ENCODE data around the gene FNDC3B.

FNDC3B gene

DNA sequence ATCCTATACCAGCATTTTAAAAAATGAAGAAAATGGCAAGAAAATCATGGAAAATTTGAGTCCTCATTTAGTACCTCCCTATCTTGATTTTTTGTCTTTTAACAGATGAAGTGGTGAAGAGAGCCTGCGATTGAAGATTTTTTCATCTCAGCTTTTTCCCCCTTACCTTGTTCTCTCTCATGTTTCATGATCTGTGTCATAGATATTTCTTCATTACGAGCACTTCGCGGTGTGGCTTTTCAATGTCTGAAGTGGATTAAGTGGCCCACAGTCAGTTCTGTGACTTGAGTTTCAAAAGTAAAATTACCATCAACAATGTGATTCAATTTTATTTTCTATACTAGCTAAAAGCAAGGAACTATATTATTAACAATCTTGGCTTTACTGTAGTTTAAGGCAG lies 147.2 kb downstream of the FNDC3B start:
- Mint-ChIP-seq H3K4me1 (ENCODE audit: low read depth in 2 of 2) (peaks cover 13 to 14% of the 10 kb centered on the region in 2 donors), H3K27ac (no peak overlapping the region), H3K9me3 (no peaks in the 10 kb centered on the region), H3K36me3 (ENCODE audit: insufficient read depth) (peaks cover 2% of the 10 kb centered on the region), H3K27me3 (no peaks in the 10 kb centered on the region), H3K4me3 (no peak overlapping the region)
- DNase-seq = no peak
- no peak for ATAC-seq (replicated peaks)

DNA sequence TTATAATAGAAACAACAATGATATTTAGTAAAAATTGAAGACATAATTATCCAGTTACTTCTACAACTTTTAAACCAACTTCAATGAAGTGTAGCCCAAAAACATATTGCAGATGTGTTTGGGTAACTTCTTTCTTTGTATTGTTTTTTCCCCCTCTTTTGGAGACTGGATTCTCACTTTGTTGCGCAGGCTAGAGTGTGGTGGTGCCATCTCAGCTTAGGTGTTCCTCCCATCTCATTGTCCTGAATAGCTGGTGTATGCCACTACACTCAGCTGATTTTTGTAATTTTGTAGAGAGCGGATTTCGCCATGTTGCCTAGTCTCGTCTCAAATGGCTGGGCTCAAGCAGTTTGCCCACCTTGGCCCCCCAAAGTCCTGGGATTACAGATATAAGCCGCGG lies 148.1 kb downstream of the FNDC3B start:
- Mint-ChIP-seq H3K36me3 (ENCODE audit: insufficient read depth) (peaks cover 2% of the 10 kb centered on the region), H3K9me3 (no peaks in the 10 kb centered on the region), H3K27me3 (no peaks in the 10 kb centered on the region), H3K4me1 (ENCODE audit: low read depth in 2 of 2) (peaks cover 7 to 8% of the 10 kb centered on the region in 2 donors), H3K4me3 (no peak overlapping the region), H3K27ac (no peak overlapping the region)
- no peak for ATAC-seq (replicated peaks)
- no peak for DNase-seq

DNA sequence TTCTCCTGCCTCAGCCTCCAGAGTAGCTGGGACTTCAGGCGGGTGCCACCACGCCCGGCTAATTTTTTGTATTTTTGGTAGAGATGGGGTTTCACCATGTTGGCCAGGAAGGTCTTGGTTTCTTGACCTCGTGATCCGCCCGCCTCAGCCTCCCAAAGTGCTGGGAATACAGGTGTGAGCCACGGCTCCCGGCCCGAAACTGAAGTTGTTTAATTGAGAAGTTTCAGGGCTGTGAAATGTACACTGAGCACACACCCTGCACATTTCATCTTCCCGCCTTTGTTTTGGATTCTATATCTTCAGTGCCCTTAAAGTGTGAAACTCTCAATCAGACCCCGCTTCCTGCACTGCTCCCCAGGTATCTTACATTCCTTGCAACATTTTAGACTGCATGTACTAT lies 149.1 kb downstream of the FNDC3B start:
- no peak overlapping the region for H3K4me3 Mint-ChIP-seq
- peaks cover 5% of the 10 kb centered on the region in 2 donors for H3K4me1 Mint-ChIP-seq (ENCODE audit: low read depth in 2 of 2)
- DNase-seq (no peak), ATAC-seq (replicated peaks) (no peak)
- no peaks in the 10 kb centered on the region for H3K27me3 Mint-ChIP-seq
- H3K9me3 Mint-ChIP-seq = no peaks in the 10 kb centered on the region
- H3K36me3 Mint-ChIP-seq (ENCODE audit: insufficient read depth) = peaks cover 2% of the 10 kb centered on the region
- no peak overlapping the region for H3K27ac Mint-ChIP-seq

DNA sequence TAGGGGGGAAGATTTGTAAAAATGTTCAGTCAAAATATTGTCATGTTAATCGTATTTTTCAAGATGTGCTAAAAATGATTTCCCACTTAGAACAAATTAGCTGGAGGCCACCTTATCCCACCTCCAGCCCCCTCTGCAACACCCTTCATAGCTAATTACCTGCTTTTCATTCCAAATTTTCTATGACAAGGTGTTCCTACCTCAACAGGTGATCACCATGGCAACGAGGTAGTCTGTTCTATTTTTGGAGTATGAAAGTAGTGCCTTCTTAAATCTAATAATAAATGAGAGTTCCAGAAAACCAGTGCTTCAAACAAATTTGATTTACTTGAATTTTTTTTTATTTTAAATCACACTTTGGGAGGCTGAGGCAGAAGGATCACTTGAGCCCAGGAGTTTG lies 149.8 kb downstream of the FNDC3B start:
- Mint-ChIP-seq H3K4me1 (ENCODE audit: low read depth in 2 of 2) (peaks cover 5% of the 10 kb centered on the region in 2 donors), H3K27ac (no peak overlapping the region), H3K4me3 (no peak overlapping the region), H3K27me3 (no peaks in the 10 kb centered on the region), H3K9me3 (no peaks in the 10 kb centered on the region), H3K36me3 (ENCODE audit: insufficient read depth) (peaks cover 2% of the 10 kb centered on the region)
- DNase-seq = no peak
- no peak for ATAC-seq (replicated peaks)

DNA sequence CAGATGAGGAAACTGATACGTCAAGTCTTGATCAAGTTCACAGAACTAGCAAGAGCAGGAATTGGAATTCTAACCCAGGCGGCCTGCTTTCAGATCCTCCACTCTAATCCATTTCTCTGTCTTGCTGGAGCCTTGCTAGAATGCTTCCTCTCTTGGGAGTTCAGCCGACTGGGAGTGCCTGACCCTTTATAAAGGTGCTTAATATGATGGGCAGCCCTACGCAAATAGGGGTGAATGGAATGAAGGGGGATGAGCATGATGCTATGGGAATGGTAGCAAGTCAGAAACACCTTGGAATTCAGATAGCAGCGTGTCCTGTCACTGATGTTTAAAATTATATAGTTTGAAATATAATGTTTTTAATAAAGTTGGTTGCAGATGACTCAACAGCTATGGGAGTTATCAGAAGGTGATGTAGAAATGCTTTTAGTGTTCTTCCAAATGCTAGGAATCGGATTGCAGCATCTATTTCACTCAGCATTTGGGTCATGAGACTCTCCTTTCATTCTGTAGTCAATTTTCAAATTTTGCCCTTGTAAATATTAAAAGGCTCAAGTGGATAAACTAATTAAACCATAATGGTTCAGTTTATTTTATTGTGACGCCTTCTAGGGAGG lies 150.7 kb downstream of the FNDC3B start:
- Mint-ChIP-seq H3K27ac (no peak overlapping the region), H3K36me3 (ENCODE audit: insufficient read depth) (peaks cover 2% of the 10 kb centered on the region), H3K4me1 (ENCODE audit: low read depth in 2 of 2) (peaks cover 6 to 11% of the 10 kb centered on the region in 2 donors), H3K4me3 (no peak overlapping the region), H3K9me3 (no peaks in the 10 kb centered on the region), H3K27me3 (no peaks in the 10 kb centered on the region)
- DNase-seq (no peak), ATAC-seq (replicated peaks) (no peak)

DNA sequence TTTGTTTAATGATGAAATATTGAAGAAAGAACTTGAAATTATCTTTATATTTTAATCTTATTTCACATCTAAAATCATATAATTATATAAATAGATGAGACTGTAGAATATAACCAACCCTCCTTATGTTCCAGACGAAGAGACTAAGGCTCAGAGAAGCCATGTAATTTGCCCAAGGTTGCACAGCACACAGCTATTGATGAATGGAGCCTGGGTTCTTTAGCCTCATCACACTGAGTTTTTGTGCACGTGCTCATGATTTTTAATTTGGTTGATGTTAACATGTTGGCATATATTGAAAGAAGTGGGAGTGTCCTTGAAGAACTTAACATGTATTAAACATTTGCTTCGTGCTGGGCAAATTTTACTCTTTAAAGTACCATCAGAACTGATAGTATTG lies 151.6 kb downstream of the FNDC3B start:
- DNase-seq (no peak), ATAC-seq (replicated peaks) (no peak)
- Mint-ChIP-seq H3K27ac (no peak overlapping the region), H3K27me3 (no peaks in the 10 kb centered on the region), H3K4me1 (ENCODE audit: low read depth in 2 of 2) (peaks cover 9 to 16% of the 10 kb centered on the region in 2 donors), H3K4me3 (no peak overlapping the region), H3K36me3 (ENCODE audit: insufficient read depth) (peaks cover 2% of the 10 kb centered on the region), H3K9me3 (no peaks in the 10 kb centered on the region)

DNA sequence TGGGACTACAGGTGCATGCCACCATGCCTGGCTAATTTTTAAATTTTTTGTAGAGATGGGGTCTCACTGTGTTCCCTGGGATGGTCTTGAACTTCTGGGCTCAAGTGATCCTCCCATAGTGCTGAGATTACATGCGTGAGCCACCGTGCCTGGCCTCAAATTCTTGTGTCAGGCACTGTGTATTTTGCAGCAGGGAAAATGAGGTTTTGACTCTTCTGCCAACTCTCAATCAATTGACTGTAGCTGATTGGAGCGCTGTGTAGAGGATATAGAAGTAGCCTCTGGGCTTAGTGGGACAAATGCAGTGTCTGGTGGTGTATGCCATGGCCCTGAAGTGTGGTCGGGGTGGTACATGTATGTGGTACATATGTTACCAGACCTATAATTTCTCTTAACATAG lies 152.3 kb downstream of the FNDC3B start:
- ATAC-seq (replicated peaks) = no peak

DNA sequence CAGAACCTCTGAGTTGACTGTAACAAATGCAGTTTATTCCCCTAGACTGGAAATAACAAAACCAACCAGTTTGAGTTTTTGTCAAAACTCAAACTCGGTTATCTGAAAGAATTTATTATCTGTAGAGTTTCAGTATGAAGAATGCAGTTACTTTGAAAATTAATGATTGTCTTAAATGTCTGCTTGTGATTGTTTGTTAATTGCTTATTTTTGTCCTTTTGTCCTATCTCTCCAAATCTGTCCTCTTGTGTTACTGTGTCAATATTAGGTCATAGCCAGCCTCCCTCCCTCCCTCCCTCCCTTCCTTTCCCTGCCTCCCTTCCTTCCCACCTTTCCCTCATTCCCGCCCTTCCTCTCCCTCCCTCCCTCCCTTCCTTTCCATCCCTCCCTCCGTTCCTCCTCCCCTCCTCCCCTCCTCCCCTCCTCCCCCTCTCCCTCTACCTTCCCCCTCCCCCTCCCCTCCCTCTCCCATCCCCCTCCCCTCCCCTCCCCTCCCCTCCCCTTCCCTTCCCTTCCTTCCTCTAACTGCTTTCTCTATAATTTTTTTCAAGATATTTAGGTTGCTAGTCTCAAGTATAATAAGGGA lies 153.5 kb downstream of the FNDC3B start:
- ATAC-seq (replicated peaks) (no peak), DNase-seq (no peak)
- Mint-ChIP-seq H3K9me3 (no peaks in the 10 kb centered on the region), H3K27ac (peak overlapping the region in 1 of 2 donors; percentile 41), H3K36me3 (ENCODE audit: insufficient read depth) (peaks cover 2% of the 10 kb centered on the region), H3K27me3 (no peaks in the 10 kb centered on the region), H3K4me3 (no peak overlapping the region), H3K4me1 (ENCODE audit: low read depth in 2 of 2) (peaks cover 8 to 16% of the 10 kb centered on the region in 2 donors)

More for the DNA sequence above, 152.3 kb downstream of the FNDC3B start:
- no peaks in the 10 kb centered on the region for H3K9me3 Mint-ChIP-seq
- peaks cover 2% of the 10 kb centered on the region for H3K36me3 Mint-ChIP-seq (ENCODE audit: insufficient read depth)
- no peaks in the 10 kb centered on the region for H3K27me3 Mint-ChIP-seq
- H3K27ac Mint-ChIP-seq = peak overlapping the region in 1 of 2 donors; percentile 44
- DNase-seq = no peak
- H3K4me1 Mint-ChIP-seq (ENCODE audit: low read depth in 2 of 2) = peaks cover 9 to 16% of the 10 kb centered on the region in 2 donors
- H3K4me3 Mint-ChIP-seq = no peak overlapping the region

DNA sequence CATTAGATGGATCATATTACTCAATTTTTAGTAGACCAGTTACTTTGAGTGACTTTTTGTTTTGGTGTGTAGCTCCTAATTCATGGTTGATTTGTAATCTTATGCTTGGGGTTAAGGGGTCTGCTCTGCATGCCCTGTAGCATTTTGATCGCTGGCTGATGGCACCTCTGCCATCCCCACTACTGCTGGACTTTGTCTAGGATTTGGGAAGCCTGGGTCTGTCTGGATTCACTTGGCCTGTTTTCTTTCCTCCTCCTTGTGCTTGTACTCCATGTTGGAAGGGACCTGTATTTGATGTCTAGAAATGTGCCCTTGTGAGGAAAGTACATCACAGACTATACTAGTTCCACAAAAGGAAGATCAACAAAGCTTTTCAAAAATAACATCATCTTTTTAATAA lies 154.1 kb downstream of the FNDC3B start:
- Mint-ChIP-seq H3K9me3 (no peaks in the 10 kb centered on the region), H3K27me3 (no peaks in the 10 kb centered on the region), H3K4me1 (ENCODE audit: low read depth in 2 of 2) (peaks cover 8 to 17% of the 10 kb centered on the region in 2 donors), H3K36me3 (ENCODE audit: insufficient read depth) (peaks cover 2% of the 10 kb centered on the region), H3K4me3 (no peak overlapping the region), H3K27ac (peak overlapping the region in 1 of 2 donors; percentile 41)
- no peak for ATAC-seq (replicated peaks)
- DNase-seq = no peak

DNA sequence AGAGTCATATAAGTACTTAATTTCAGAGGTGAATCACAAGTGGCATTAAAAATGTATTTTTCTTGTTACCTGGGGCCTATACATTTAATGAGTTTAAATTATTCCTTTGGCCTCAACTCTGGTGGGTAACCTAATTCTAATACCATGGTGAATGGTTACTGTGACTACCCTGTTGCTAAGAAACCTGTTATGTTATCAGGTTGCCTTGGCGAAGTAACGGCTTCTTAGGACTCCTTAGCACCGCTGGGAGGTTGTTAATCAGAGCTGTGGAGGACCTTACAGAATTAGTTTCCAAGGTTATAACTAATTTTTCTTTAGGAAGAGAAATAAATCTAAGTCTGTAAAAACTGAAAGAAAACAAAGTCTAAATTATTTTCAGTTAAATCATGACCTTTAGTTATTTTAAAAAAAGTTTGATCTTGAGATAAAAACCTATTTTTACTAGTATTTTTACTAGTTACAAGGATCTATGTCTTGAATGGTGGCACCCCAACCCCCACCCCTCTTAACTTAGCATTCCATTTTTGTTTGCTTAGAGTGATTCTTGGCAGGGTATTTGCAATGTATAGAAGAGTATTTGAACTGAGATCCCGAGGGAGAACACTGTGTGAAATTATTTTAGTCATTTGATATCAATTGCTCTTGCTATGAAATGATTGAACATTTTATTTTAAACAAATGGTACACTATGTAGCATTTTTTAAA lies 155.5 kb downstream of the FNDC3B start:
- Mint-ChIP-seq H3K4me3 (no peak overlapping the region), H3K36me3 (ENCODE audit: insufficient read depth) (peaks cover 2% of the 10 kb centered on the region), H3K4me1 (ENCODE audit: low read depth in 2 of 2) (peaks cover 12 to 24% of the 10 kb centered on the region in 2 donors), H3K9me3 (no peaks in the 10 kb centered on the region), H3K27ac (no peak overlapping the region), H3K27me3 (no peaks in the 10 kb centered on the region)
- DNase-seq (no peak), ATAC-seq (replicated peaks) (peak; percentile 74)

DNA sequence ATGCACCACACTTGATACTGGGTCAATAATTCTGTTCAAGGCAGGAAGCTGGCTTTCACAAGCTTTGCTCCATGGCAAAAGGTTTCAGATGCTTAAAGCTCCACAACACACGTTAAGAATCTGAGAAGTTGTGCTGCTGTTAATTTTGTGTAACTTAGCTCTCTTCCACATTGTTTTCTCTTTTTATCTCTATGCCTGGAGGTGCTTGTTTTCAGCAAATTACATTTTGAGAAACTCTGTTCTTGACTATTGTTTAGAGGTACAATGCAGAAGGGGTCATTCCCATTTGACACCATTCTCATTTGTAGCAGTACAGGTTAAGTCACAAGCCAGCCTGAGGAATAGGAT lies 156.0 kb downstream of the FNDC3B start:
- H3K36me3 Mint-ChIP-seq (ENCODE audit: insufficient read depth) = no peaks in the 10 kb centered on the region
- H3K4me1 Mint-ChIP-seq (ENCODE audit: low read depth in 2 of 2) = peaks cover 12 to 24% of the 10 kb centered on the region in 2 donors
- no peak overlapping the region for H3K27ac Mint-ChIP-seq
- H3K9me3 Mint-ChIP-seq = no peaks in the 10 kb centered on the region
- no peak overlapping the region for H3K4me3 Mint-ChIP-seq
- ATAC-seq (replicated peaks) (no peak), DNase-seq (no peak)
- H3K27me3 Mint-ChIP-seq = no peaks in the 10 kb centered on the region

DNA sequence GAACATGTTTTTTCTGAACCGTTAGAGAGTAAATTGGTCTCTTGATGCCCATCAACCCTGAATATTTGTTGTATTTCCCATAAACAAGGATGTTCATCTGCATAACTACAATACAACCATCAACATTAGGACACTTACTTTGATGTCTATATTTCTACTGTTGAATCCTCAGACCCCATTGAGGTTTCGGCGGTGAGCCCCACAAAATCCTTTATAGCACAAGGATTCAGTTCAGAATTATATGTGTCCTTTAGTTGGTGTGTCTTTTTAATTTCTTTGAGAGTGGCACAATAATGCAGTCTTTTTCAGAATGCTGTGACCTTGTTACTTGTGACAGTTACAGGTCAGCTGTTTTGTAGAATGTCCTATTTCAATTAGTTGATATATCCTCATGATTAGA lies 158.0 kb downstream of the FNDC3B start:
- Mint-ChIP-seq H3K4me3 (no peak overlapping the region), H3K36me3 (ENCODE audit: insufficient read depth) (no peaks in the 10 kb centered on the region), H3K27me3 (no peaks in the 10 kb centered on the region), H3K27ac (no peak overlapping the region), H3K9me3 (no peaks in the 10 kb centered on the region), H3K4me1 (ENCODE audit: low read depth in 2 of 2) (peaks cover 13 to 19% of the 10 kb centered on the region in 2 donors)
- DNase-seq (no peak), ATAC-seq (replicated peaks) (no peak)

DNA sequence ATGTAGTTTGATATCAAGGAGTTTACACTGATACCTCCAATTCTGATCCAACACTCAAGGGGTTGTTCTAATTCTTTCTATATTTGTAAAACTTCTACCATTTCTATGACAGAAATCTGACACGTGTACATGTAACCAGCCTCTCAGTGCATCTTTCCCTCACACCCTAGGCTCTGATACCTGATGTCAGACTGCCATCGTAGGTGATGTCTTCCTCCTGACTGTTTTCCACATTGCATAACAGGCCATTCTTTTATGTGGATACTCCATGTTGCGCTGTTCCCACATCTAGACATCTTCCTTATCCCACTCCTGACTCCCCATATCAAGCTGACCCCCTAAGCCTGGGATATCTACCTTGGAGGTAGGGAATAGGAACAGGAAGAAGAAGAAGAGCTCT lies 159.1 kb downstream of the FNDC3B start:
- Mint-ChIP-seq H3K9me3 (no peaks in the 10 kb centered on the region), H3K36me3 (ENCODE audit: insufficient read depth) (no peaks in the 10 kb centered on the region), H3K4me1 (ENCODE audit: low read depth in 2 of 2) (peaks cover 13 to 19% of the 10 kb centered on the region in 2 donors), H3K27ac (no peak overlapping the region), H3K4me3 (no peak overlapping the region), H3K27me3 (no peaks in the 10 kb centered on the region)
- DNase-seq (no peak), ATAC-seq (replicated peaks) (no peak)

DNA sequence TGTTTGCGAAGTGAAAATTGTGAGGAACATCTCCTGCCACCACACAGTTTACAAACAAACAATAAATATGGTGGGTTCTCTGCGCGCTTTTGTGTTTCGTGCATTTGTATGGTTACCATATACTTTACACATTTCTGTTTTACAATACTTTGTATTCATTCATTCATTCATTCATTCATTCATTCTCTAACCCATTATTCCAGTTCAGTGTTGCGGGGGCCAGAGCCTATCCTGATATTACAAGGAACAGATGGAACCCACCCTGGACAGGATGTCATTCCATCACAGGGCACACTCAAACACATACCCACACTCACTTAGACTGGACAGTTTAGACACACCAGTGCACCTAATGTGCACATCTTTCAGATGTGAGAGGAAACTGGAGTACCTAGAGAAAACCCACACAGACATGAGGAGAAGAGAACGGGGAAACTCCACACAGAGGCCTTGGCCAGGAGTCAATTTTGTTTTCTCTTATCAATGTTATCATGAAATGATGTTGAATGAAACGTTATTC lies 160.5 kb downstream of the FNDC3B start:
- Mint-ChIP-seq H3K27ac (no peak overlapping the region), H3K4me3 (no peak overlapping the region), H3K27me3 (no peaks in the 10 kb centered on the region), H3K36me3 (ENCODE audit: insufficient read depth) (peaks cover 3% of the 10 kb centered on the region), H3K4me1 (ENCODE audit: low read depth in 2 of 2) (peaks cover 13 to 19% of the 10 kb centered on the region in 2 donors), H3K9me3 (peaks cover 4 to 5% of the 10 kb centered on the region in 2 donors)
- ATAC-seq (replicated peaks) (no peak), DNase-seq (no peak)
